NCI-H345 treated with DMSO at 0.1 percent for 48 hours (cell line): ENCODE results near the gene RBMS3.

ENCODE experiments used
- DNase-seq: peaks from one replicate; lab custom pipeline; 2025; ENCODE audit not compliant: unreplicated experiment; lab: John Stamatoyannopoulos, UW

Gene RBMS3

GRCh38 chr3:29701326-29701983 lies 420.6 kb downstream of the RBMS3 start:
- DNase-seq = no peak

GRCh38 chr3:29705906-29706844 lies 425.3 kb downstream of the RBMS3 start:
- peak; percentile 75 for DNase-seq

GRCh38 chr3:29708884-29709283 lies 428.0 kb downstream of the RBMS3 start:
- no peak for DNase-seq

GRCh38 chr3:29711255-29711771 lies 430.4 kb downstream of the RBMS3 start:
- DNase-seq = no peak

- DNase-seq = no peak
Measured at GRCh38 chr3:29716213-29716612, 435.3 kb downstream of the RBMS3 start.

- no peak for DNase-seq
Measured at GRCh38 chr3:29718661-29719065, 437.8 kb downstream of the RBMS3 start.

GRCh38 chr3:29720665-29721064 lies 439.8 kb downstream of the RBMS3 start:
- DNase-seq = no peak

GRCh38 chr3:29721789-29722188 lies 440.9 kb downstream of the RBMS3 start:
- no peak for DNase-seq

- DNase-seq = no peak
Measured at GRCh38 chr3:29731050-29731449, 450.2 kb downstream of the RBMS3 start.

- no peak for DNase-seq
Measured at GRCh38 chr3:29741231-29741630, 460.4 kb downstream of the RBMS3 start.

GRCh38 chr3:29745232-29745870 lies 464.5 kb downstream of the RBMS3 start:
- DNase-seq = no peak

GRCh38 chr3:29746163-29746760 lies 465.4 kb downstream of the RBMS3 start:
- DNase-seq = no peak

GRCh38 chr3:29747991-29748390 lies 467.1 kb downstream of the RBMS3 start:
- DNase-seq = no peak

GRCh38 chr3:29751647-29752314 lies 470.9 kb downstream of the RBMS3 start:
- DNase-seq = no peak

- no peak for DNase-seq
Measured at GRCh38 chr3:29754346-29754745, 473.5 kb downstream of the RBMS3 start.

- DNase-seq = no peak
Measured at GRCh38 chr3:29755416-29755815, 474.5 kb downstream of the RBMS3 start.

GRCh38 chr3:29757054-29757777 lies 476.3 kb downstream of the RBMS3 start:
- DNase-seq = no peak

GRCh38 chr3:29758108-29758433 lies 477.2 kb downstream of the RBMS3 start:
- DNase-seq = no peak

- DNase-seq = no peak
Measured at GRCh38 chr3:29758434-29759322, 477.8 kb downstream of the RBMS3 start.
